HCT116 (cell line): ENCODE data around the gene WASF2. TPM values are rescaled to one million over a fixed set of nuclear protein-coding genes. Genes with fewer than 3 reads are reported as not detected.

Experiments
- ATAC-seq: fragments of 200-7000 bp; cut with Tn5 transposase; 2 replicates; pipeline ENCODE4 v1.9.1; 2020; ENCODE audit warnings: mild to moderate bottlenecking, moderate library complexity
- BruUV-seq: library from RNA; stranded (reverse); fragments of 400-500 nt; replicated peaks from 2 replicates; lab custom pipeline; 2021; lab: Mats Ljungman, UMichigan
- CTCF ChIA-PET: fragments of 300-600 bp; sonication (Branson Sonifier 250); formaldehyde crosslinking; loops from one replicate; lab custom pipeline; 2021; ENCODE audit warnings: antibody characterized with exemption; lab: Charles Lee
- POLR2A ChIA-PET: fragments of 300-600, 350-600 bp; sonication (Branson Sonifier 250); formaldehyde crosslinking; loops from one replicate; lab custom pipeline; 2021; ENCODE audit warnings: antibody characterized with exemption; lab: Charles Lee
- RAD21 ChIA-PET, 2 experiments: fragments of 300-600 bp; sonication (Branson Sonifier 250); formaldehyde crosslinking; loops; one replicate each; lab custom pipeline; 2023; ENCODE audit warnings: low total read pairs in 2 of 2; ENCODE audit not compliant: uncharacterized antibody in 2 of 2, unreplicated experiment in 2 of 2, low non-redundant PET in 1 of 2; lab: Charles Lee
- DNase-seq: peaks from one replicate; pipeline ENCODE4 v3.0.0-alpha.2; 2010; ENCODE audit warnings: low read depth, low spot score
- H2AFZ ChIP-seq: fragments of 200-600 bp; shearing (Covaris generic), sonication (generic); 2 replicates; pipeline ENCODE4 v1.6.1; 2017; ENCODE audit warnings: low read depth, mixed run types, mixed read lengths, antibody characterized with exemption, low read length; ENCODE audit not compliant: poor library complexity, severe bottlenecking
- H3K27ac ChIP-seq: 2 replicates; pipeline ENCODE4 v1.5.1; 2012; ENCODE audit warnings: low read depth, low read length
- H3K27me3 ChIP-seq: fragments of 200-600 bp; sonication (generic); 2 replicates; pipeline ENCODE4 v1.6.1; 2016; ENCODE audit warnings: mixed run types, low read length, mixed read lengths; ENCODE audit not compliant: insufficient read depth
- H3K36me3 ChIP-seq, 2 experiments: fragments of 200-500 bp in 1 of 2; fragments of 200-600 bp in 1 of 2; sonication (Bioruptor generic) in 1 of 2; sonication (generic) in 1 of 2; 2 replicates each; pipeline versions ENCODE4 v1.5.1 to v1.6.1; 2014 to 2016; ENCODE audit warnings: low read length in 2 of 2, inconsistent platforms in 1 of 2, mixed read lengths in 1 of 2, mixed run types in 1 of 2; ENCODE audit not compliant: insufficient read depth in 2 of 2, control insufficient read depth in 1 of 2
- H3K4me1 ChIP-seq, 2 experiments: fragments of 200-600 bp in 1 of 2; sonication (generic) in 1 of 2; 2 replicates each; pipeline versions ENCODE4 v1.5.1 to v1.6.1; 2012 to 2017; ENCODE audit warnings: low read length in 2 of 2, inconsistent platforms in 1 of 2, mild to moderate bottlenecking in 1 of 2, mixed read lengths in 1 of 2, mixed run types in 1 of 2, moderate library complexity in 1 of 2; ENCODE audit not compliant: insufficient read depth in 2 of 2, control insufficient read depth in 1 of 2
- H3K4me2 ChIP-seq: fragments of 200-600 bp; sonication (generic); 2 replicates; pipeline ENCODE4 v1.6.1; 2017; ENCODE audit warnings: mixed run types, low read length, mixed read lengths
- H3K4me3 ChIP-seq, 2 experiments: fragments of 200-600 bp in 1 of 2; sonication (generic) in 1 of 2; replicated peaks in 1 of 2; 2 replicates each; pipeline ENCODE4 v1.5.1; 2011 to 2016; ENCODE audit warnings: low read length in 2 of 2, control low read depth in 1 of 2, low read depth in 1 of 2, mild to moderate bottlenecking in 1 of 2, mixed read lengths in 1 of 2, mixed run types in 1 of 2
- H3K79me2 ChIP-seq: fragments of 200-600 bp; sonication (generic); 2 replicates; pipeline ENCODE4 v1.6.1; 2017; ENCODE audit warnings: mild to moderate bottlenecking, mixed run types, low read length, moderate library complexity, mixed read lengths; ENCODE audit not compliant: insufficient read depth
- H3K9ac ChIP-seq: fragments of 200-600 bp; sonication (generic); 2 replicates; pipeline ENCODE4 v1.6.1; 2016; ENCODE audit warnings: low read length, mixed read lengths
- H3K9me2 ChIP-seq: fragments of 200-600 bp; sonication (generic), shearing (Covaris generic); 2 replicates; pipeline ENCODE4 v1.6.1; 2017; ENCODE audit warnings: mixed run types, mild to moderate bottlenecking, moderate library complexity; ENCODE audit not compliant: insufficient read depth
- H3K9me3 ChIP-seq, 2 experiments: fragments of 200-500 bp in 1 of 2; fragments of 200-600 bp in 1 of 2; sonication (Bioruptor generic) in 1 of 2; sonication (generic) in 1 of 2; 2 replicates each; pipeline ENCODE4 v1.6.1; 2014 to 2017; ENCODE audit warnings: low read length in 2 of 2, mixed read lengths in 2 of 2, inconsistent platforms in 1 of 2, low read depth in 1 of 2, mild to moderate bottlenecking in 1 of 2, mixed run types in 1 of 2, moderate library complexity in 1 of 2; ENCODE audit not compliant: control insufficient read depth in 1 of 2, insufficient read depth in 1 of 2
- H4K20me1 ChIP-seq: fragments of 200-600 bp; sonication (generic), shearing (Covaris generic); 2 replicates; pipeline ENCODE4 v1.6.1; 2017; ENCODE audit warnings: mixed run types, mild to moderate bottlenecking, moderate library complexity; ENCODE audit not compliant: insufficient read depth
- ATF3 ChIP-seq: IDR thresholded peaks from 2 replicates; pipeline ENCODE4 v1.6.1; 2012
- ELF1 ChIP-seq: IDR thresholded peaks from 2 replicates; pipeline ENCODE4 v1.6.1; 2012; ENCODE audit warnings: low read depth, borderline replicate concordance
- EZH2 ChIP-seq: fragments of 200-600 bp; sonication (generic); IDR thresholded peaks from 2 replicates; pipeline ENCODE4 v1.6.1; 2017; ENCODE audit warnings: antibody characterized with exemption, mixed run types
- FOSL1 ChIP-seq: IDR thresholded peaks from 2 replicates; pipeline ENCODE4 v1.6.1; 2012; ENCODE audit warnings: low read depth
- POLR2AphosphoS5 ChIP-seq: IDR thresholded peaks from 2 replicates; pipeline ENCODE4 v1.6.1; 2011; ENCODE audit warnings: mild to moderate bottlenecking, low read depth, low read length, moderate library complexity
- REST ChIP-seq: IDR thresholded peaks from 2 replicates; pipeline ENCODE4 v1.6.1; 2012; ENCODE audit warnings: low read depth
- SIN3A ChIP-seq: IDR thresholded peaks from 2 replicates; pipeline ENCODE4 v1.6.1; 2012; ENCODE audit warnings: low read depth
- SRF ChIP-seq: IDR thresholded peaks from 2 replicates; pipeline ENCODE4 v1.6.1; 2012; ENCODE audit warnings: low read depth
- ZNF274 ChIP-seq: fragments of 200-500 bp; sonication (Bioruptor generic); IDR thresholded peaks from 2 replicates; pipeline ENCODE4 v1.6.1; 2014; ENCODE audit warnings: mild to moderate bottlenecking, low read depth, low read length, inconsistent platforms
- intact Hi-C: fragments of 100-400 bp; cut with micrococcal nuclease; formaldehyde crosslinking; loops from 2 replicates; pipeline ENCODE4 v1.10.0; 2022
- total RNA-seq: library from RNA; stranded (reverse); gene quantifications from one replicate; pipeline ENCODE4 v1.2.1, GENCODE V29; 2021; ENCODE audit not compliant: unreplicated experiment

WASF2 gene
- total RNA-seq, 1 experiment from 2014 or later, result 111 TPM

- H3K79me2 ChIP-seq, result peaks cover 73% of the 10 kb centered on the region
- BruUV-seq, result no TSS peak
- H3K9me2 ChIP-seq, result no peaks in the 10 kb centered on the region
- ATAC-seq (no peak), DNase-seq (no peak)
- intact Hi-C loops, result no loop called here
- no peak overlapping the region for H3K4me3 ChIP-seq
- H3K27ac ChIP-seq, result no peak overlapping the region
- H3K27me3 ChIP-seq, result no peaks in the 10 kb centered on the region
- H2AFZ ChIP-seq, result no peak overlapping the region
- TF ChIP-seq FOSL1 (no peak), SIN3A (no peak), ELF1 (no peak), SRF (no peak), ZNF274 (no peak), REST (no peak), EZH2 (no peak), POLR2AphosphoS5 (no peak), ATF3 (no peak)
- peaks cover 16% of the 10 kb centered on the region for H4K20me1 ChIP-seq
- ChIA-PET CTCF (no interaction called here), RAD21 (no interaction called here), POLR2A (no interaction called here)
- H3K4me1 ChIP-seq, result peaks cover 0 to 5% of the 10 kb centered on the region in 2 experiments; a peak in 1 of 4 replicates
- H3K36me3 ChIP-seq, result no peaks in the 10 kb centered on the region
- no peak overlapping the region for H3K4me2 ChIP-seq
- no peaks in the 10 kb centered on the region for H3K9me3 ChIP-seq
- H3K9ac ChIP-seq, result no peak overlapping the region
Measured at GRCh38 chr1:27448982-27449381, 41.0 kb downstream of the WASF2 start.
